Tibial nerve (tissue), 4 donors: ENCODE results near the gene CRYM.

Source experiments
- EP300 ChIP-seq, 2 donors: sonication (generic); formaldehyde crosslinking; IDR thresholded peaks; one replicate each; pipeline ENCODE4 v1.6.1; 2017; ENCODE audit warnings: antibody characterized with exemption in 2 of 2, mild to moderate bottlenecking in 1 of 2
- POLR2A ChIP-seq, 2 donors: fragments of 450-650 bp; IDR thresholded peaks; one replicate each; pipeline ENCODE4 v1.6.1; 2017; ENCODE audit warnings: antibody characterized with exemption in 2 of 2, mild to moderate bottlenecking in 2 of 2, moderate library complexity in 2 of 2
- TF ChIP-seq, protein P1 (sequence below), 5 experiments: fragments of 200-600 bp in 3 of 5; fragments of 450-650 bp in 2 of 5; sonication (generic) in 3 of 5; IDR thresholded peaks; one replicate each; pipeline ENCODE4 v1.5.1; 2016 to 2019; ENCODE audit warnings: antibody characterized with exemption in 5 of 5, mild to moderate bottlenecking in 3 of 5, moderate library complexity in 2 of 5

DNA sequence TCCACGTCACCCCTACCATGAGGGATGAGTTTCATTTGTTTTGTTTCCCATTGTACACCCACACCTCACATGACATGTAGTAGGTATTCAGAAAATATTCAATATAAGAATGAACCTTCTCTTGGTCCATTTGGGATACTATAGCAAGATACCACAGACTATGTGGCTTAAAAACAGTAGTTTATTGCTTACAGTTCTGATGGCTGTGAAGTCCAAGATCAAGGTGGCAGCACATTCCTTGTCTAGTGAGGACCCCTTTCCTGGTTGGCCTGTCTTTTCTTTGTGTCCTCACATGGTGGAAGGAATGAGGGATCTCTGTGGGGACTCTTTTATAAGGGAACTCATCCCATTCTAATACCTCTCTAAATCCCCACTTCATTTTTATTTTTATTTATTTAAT is 36.2 kb upstream of the CRYM start:
- TF ChIP-seq, protein P1, sequence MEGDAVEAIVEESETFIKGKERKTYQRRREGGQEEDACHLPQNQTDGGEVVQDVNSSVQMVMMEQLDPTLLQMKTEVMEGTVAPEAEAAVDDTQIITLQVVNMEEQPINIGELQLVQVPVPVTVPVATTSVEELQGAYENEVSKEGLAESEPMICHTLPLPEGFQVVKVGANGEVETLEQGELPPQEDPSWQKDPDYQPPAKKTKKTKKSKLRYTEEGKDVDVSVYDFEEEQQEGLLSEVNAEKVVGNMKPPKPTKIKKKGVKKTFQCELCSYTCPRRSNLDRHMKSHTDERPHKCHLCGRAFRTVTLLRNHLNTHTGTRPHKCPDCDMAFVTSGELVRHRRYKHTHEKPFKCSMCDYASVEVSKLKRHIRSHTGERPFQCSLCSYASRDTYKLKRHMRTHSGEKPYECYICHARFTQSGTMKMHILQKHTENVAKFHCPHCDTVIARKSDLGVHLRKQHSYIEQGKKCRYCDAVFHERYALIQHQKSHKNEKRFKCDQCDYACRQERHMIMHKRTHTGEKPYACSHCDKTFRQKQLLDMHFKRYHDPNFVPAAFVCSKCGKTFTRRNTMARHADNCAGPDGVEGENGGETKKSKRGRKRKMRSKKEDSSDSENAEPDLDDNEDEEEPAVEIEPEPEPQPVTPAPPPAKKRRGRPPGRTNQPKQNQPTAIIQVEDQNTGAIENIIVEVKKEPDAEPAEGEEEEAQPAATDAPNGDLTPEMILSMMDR (IDR thresholded peaks at IDR 0.05), result no peak
- TF ChIP-seq POLR2A (IDR thresholded peaks at IDR 0.05) (no peak), EP300 (IDR thresholded peaks at IDR 0.05) (no peak)
